SK-N-DZ (cell line): ENCODE results near the gene DDX23.
A peak's percentile ranks its signal among the peaks of the same experiment; 100 is the strongest.

Experiments
- DNase-seq: peaks from one replicate; pipeline ENCODE4 v3.0.0-alpha.2; 2015; ENCODE audit warnings: low spot score

DDX23 gene

GRCh38 chr12:48823281-48823680 lies 28.7 kb downstream of the DDX23 start:
- no peak for DNase-seq

GRCh38 chr12:48822711-48823110 lies 29.3 kb downstream of the DDX23 start:
- DNase-seq, result no peak

- DNase-seq, result no peak
Measured at GRCh38 chr12:48822139-48822538, 29.8 kb downstream of the DDX23 start.

GRCh38 chr12:48819986-48820725 lies 31.8 kb downstream of the DDX23 start:
- peak; percentile 51 for DNase-seq

GRCh38 chr12:48818831-48819590 lies 33.0 kb downstream of the DDX23 start:
- peak; percentile 73 for DNase-seq

- DNase-seq, result peak; percentile 85
Measured at GRCh38 chr12:48817873-48818830, 33.8 kb downstream of the DDX23 start, which contains the start of gene CACNB3. CACNB3 (plus strand) TSS chr12:48818496; CDS start chr12:48818930, 434 bp downstream.

- DNase-seq, result no peak
Measured at GRCh38 chr12:48816143-48816854, 35.7 kb downstream of the DDX23 start.

- peak; percentile 82 for DNase-seq
Measured at GRCh38 chr12:48815126-48816110, 36.5 kb downstream of the DDX23 start.

GRCh38 chr12:48814262-48815125 lies 37.5 kb downstream of the DDX23 start:
- DNase-seq, result peak; percentile 70

GRCh38 chr12:48813465-48814261 lies 38.3 kb downstream of the DDX23 start:
- DNase-seq, result no peak

- DNase-seq, result no peak
Measured at GRCh38 chr12:48812389-48812788, 39.6 kb downstream of the DDX23 start.

- no peak for DNase-seq
Measured at GRCh38 chr12:48811437-48812090, 40.4 kb downstream of the DDX23 start.

- DNase-seq, result no peak
Measured at GRCh38 chr12:48810903-48811431, 41.0 kb downstream of the DDX23 start.

- no peak for DNase-seq
Measured at GRCh38 chr12:48807981-48808380, 44.0 kb downstream of the DDX23 start.

- DNase-seq, result no peak
Measured at GRCh38 chr12:48803675-48804074, 48.3 kb downstream of the DDX23 start.

- no peak for DNase-seq
Measured at GRCh38 chr12:48800971-48801370, 51.0 kb downstream of the DDX23 start.

GRCh38 chr12:48800457-48800856 lies 51.5 kb downstream of the DDX23 start:
- DNase-seq, result no peak
